ENCODE measurements around the gene STPG3. TPM values are rescaled to one million over a fixed set of nuclear protein-coding genes. Genes with fewer than 3 reads are reported as not detected.

Gene STPG3
- total and polyA plus RNA-seq, 9 of the 15 experiments (the other 6 are each of a cell fraction or from before 2014, with no cell fraction given) = not detected

- TF ChIP-seq RBM39 (optimal IDR thresholded peaks at IDR 0.05; ENCODE audit: low read depth, low read length) = peak; percentile 95
- TF ChIP-seq CTCF (IDR thresholded peaks at IDR 0.05 in 2 of 3, conservative IDR thresholded peaks at IDR 0.05 in 1 of 3; ENCODE audit: insufficient read depth in 2 of 3, low read depth in 1 of 3, low read length in 3 of 3) = no peak; a peak in 1 of 6 replicates
- no peak for TF ChIP-seq ATF1 (CRISPR knock-in tag; IDR thresholded peaks at IDR 0.05)
- TF ChIP-seq ATF1 (tag; IDR thresholded peaks at IDR 0.05) = peak; percentile 78
- TF ChIP-seq HMGXB4 (CRISPR knock-in tag; IDR thresholded peaks at IDR 0.05) = 0 out of 2 replicates have a peak, but pooled peaks have one; percentile 38
- peak; percentile 98 for TF ChIP-seq RBFOX2 (IDR thresholded peaks at IDR 0.05; ENCODE audit: low read depth, low read length)
- peak; percentile 30 for TF ChIP-seq ZKSCAN1 (IDR thresholded peaks at IDR 0.05; ENCODE audit: low read depth, low read length)
- TF ChIP-seq EGR1 (conservative IDR thresholded peaks at IDR 0.05) = peak; percentile 94
- TF ChIP-seq CEBPZ (IDR thresholded peaks at IDR 0.05; ENCODE audit: borderline replicate concordance, low read depth, low read length) = peak; percentile 95
- no peak for TF ChIP-seq NR1H2 (CRISPR knock-in tag; IDR thresholded peaks at IDR 0.05)
- peak; percentile 94 for TF ChIP-seq SP2 (IDR thresholded peaks at IDR 0.05; ENCODE audit: extremely low read depth, low read depth, low read length, poor library complexity, severe bottlenecking)
- TF ChIP-seq E2F6 (IDR thresholded peaks at IDR 0.05; ENCODE audit: borderline replicate concordance in 1 of 2, extremely low read depth in 1 of 2, insufficient read depth in 1 of 2, insufficient read length in 1 of 2, low read depth in 1 of 2, low read length in 1 of 2, poor library complexity in 1 of 2, severe bottlenecking in 1 of 2) = peak in 1 of 2 experiments; percentile 65
- no peak for TF ChIP-seq ZNF253 (CRISPR knock-in tag; conservative IDR thresholded peaks at IDR 0.05)
- peak; percentile 100 for TF ChIP-seq PKNOX1 (IDR thresholded peaks at IDR 0.05)
- 0 out of 2 replicates have a peak, but pooled peaks have one; percentile 32 for TF ChIP-seq ZFP91 (CRISPR knock-in tag; IDR thresholded peaks at IDR 0.05)
Observed at GRCh38 chr9:137240841-137241489, 10.1 kb upstream of the STPG3 start, which contains the start of gene TUBB4B (continued).
